ENCODE results near the gene UBE3C.

The UBE3C gene

GRCh38 chr7:157306846-157307838, 168.4 kb downstream of the UBE3C start:
- CTCF ChIA-PET: interaction anchor here (2.0 kb wide), 1 partner anchor 34 kb away, joined by 6 read pairs; no protein-coding TSS in a partner anchor
- POLR2A ChIA-PET: interaction anchor here (0.5 kb wide), 1 partner anchor 44 kb away, joined by 4 read pairs; no protein-coding TSS in a partner anchor
- no peak for TF ChIP-seq CTCF (IDR thresholded peaks at IDR 0.05; ENCODE audit: control extremely low read depth, extremely low read depth, low read depth, missing control alignments)
- DNase-seq (ENCODE audit: extremely low spot score): no peak

GRCh38 chr7:157309988-157310668, 171.4 kb downstream of the UBE3C start:
- CTCF ChIA-PET: no interaction called here
- no peak for TF ChIP-seq CTCF (IDR thresholded peaks at IDR 0.05; ENCODE audit: control extremely low read depth, extremely low read depth, low read depth, missing control alignments)
- POLR2A ChIA-PET: no interaction called here
- DNase-seq (ENCODE audit: extremely low spot score): no peak

GRCh38 chr7:157310676-157311185, 172.0 kb downstream of the UBE3C start:
- CTCF ChIA-PET: no interaction called here
- POLR2A ChIA-PET: no interaction called here
- DNase-seq (ENCODE audit: extremely low spot score): no peak
- no peak for TF ChIP-seq CTCF (IDR thresholded peaks at IDR 0.05; ENCODE audit: control extremely low read depth, extremely low read depth, low read depth, missing control alignments)

- DNase-seq (ENCODE audit: extremely low spot score): no peak
- ChIA-PET CTCF (interaction anchor here (1.5 kb wide), 1 partner anchor 39 kb away, joined by 3 read pairs; no protein-coding TSS in a partner anchor), POLR2A (no interaction called here)
- no peak for TF ChIP-seq CTCF (IDR thresholded peaks at IDR 0.05; ENCODE audit: control extremely low read depth, extremely low read depth, low read depth, missing control alignments)
Measured at GRCh38 chr7:157312941-157313340, 174.2 kb downstream of the UBE3C start.

- CTCF ChIA-PET: interaction anchor here (1.5 kb wide), 1 partner anchor 28 kb away, joined by 3 read pairs; no protein-coding TSS in a partner anchor
- no peak for DNase-seq (ENCODE audit: extremely low spot score)
- TF ChIP-seq CTCF (IDR thresholded peaks at IDR 0.05; ENCODE audit: control extremely low read depth, extremely low read depth, low read depth, missing control alignments): no peak
- POLR2A ChIA-PET: interaction anchor here (0.6 kb wide), 1 partner anchor 1061 kb away, joined by 3 read pairs; no protein-coding TSS in a partner anchor
Measured at GRCh38 chr7:157313645-157314044, 174.9 kb downstream of the UBE3C start.

- TF ChIP-seq CTCF (IDR thresholded peaks at IDR 0.05; ENCODE audit: control extremely low read depth, extremely low read depth, low read depth, missing control alignments): no peak
- ChIA-PET POLR2A (no interaction called here), CTCF (no interaction called here)
- peak; percentile 71 for DNase-seq (ENCODE audit: extremely low spot score)
Measured at GRCh38 chr7:157318015-157318706, 179.4 kb downstream of the UBE3C start.
